GM19099 (cell line): ENCODE measurements around the gene PDCD10.

Source experiments
- POLR2A ChIP-seq: IDR thresholded peaks from 3 replicates; pipeline ENCODE4 v1.6.1; 2011; ENCODE audit warnings: low read depth; ENCODE audit not compliant: insufficient read length; ENCODE audit errors: extremely low read depth

PDCD10 gene

GRCh38 chr3:167666563-167666962 lies 68.1 kb downstream of the PDCD10 start:
- no peak for TF ChIP-seq POLR2A

- no peak for TF ChIP-seq POLR2A
Observed at GRCh38 chr3:167662919-167663400, 71.7 kb downstream of the PDCD10 start.

GRCh38 chr3:167657684-167658225 lies 76.9 kb downstream of the PDCD10 start:
- TF ChIP-seq POLR2A = no peak

GRCh38 chr3:167656821-167657220 lies 77.9 kb downstream of the PDCD10 start:
- no peak for TF ChIP-seq POLR2A

- no peak for TF ChIP-seq POLR2A
Observed at GRCh38 chr3:167653760-167654159, 80.9 kb downstream of the PDCD10 start, which contains the start of gene WDR49. WDR49 (minus strand) TSS chr3:167653942; CDS start chr3:167653425, 517 bp downstream.

- no peak for TF ChIP-seq POLR2A
Observed at GRCh38 chr3:167653155-167653554, 81.5 kb downstream of the PDCD10 start.

GRCh38 chr3:167651826-167652225 lies 82.9 kb downstream of the PDCD10 start:
- no peak for TF ChIP-seq POLR2A

- TF ChIP-seq POLR2A = no peak
Observed at GRCh38 chr3:167650459-167650858, 84.2 kb downstream of the PDCD10 start.

- no peak for TF ChIP-seq POLR2A
Observed at GRCh38 chr3:167649746-167650145, 84.9 kb downstream of the PDCD10 start.

GRCh38 chr3:167644611-167645010 lies 90.1 kb downstream of the PDCD10 start:
- TF ChIP-seq POLR2A = no peak
